ENCODE data around the gene CREBZF. TPM values are rescaled to one million over a fixed set of nuclear protein-coding genes. Genes with fewer than 3 reads are reported as not detected.

Gene CREBZF
- total and polyA plus RNA-seq, 2 donors (not counting 1 experiment from before 2014, with no cell fraction given): 64.9 to 109 TPM

DNA sequence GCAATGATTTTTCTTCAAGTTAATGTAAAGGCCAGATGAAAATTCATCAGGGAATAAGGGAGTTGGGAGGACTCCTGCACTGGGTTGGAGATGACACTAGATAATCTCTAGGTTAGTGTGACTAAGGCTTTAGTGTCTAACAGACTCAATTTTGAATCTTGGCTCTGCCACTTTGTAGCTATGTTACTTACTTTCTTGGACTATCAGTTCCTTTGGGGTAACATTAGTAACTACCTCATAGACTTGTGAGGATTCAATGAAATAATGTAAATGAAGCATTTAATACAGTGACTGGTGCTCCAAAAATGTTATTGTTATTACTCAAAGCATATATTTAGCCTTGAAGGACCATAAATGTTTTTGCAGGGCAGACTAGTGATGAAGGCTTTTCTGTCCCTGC, 30.6 kb upstream of the CREBZF start:
- DNase-seq (no peak), ATAC-seq (ENCODE audit: low read depth) (no peak)
- H3K4me2 ChIP-seq (replicated peaks; ENCODE audit: low read depth, low read length, poor library complexity, severe bottlenecking): no peak overlapping the region
- CTCF ChIA-PET: interaction anchor here (1.0 kb wide), 1 partner anchor 12 kb away, joined by 3 read pairs; no protein-coding TSS in a partner anchor
- no peak overlapping the region for H2AFZ ChIP-seq (ENCODE audit: insufficient read depth, low read depth, low read length, poor library complexity, severe bottlenecking)
- no peak overlapping the region for H3K9ac ChIP-seq (ENCODE audit: low read length)
- H3K4me3 Mint-ChIP-seq: no peak overlapping the region
- no peaks in the 10 kb centered on the region for H3K27me3 ChIP-seq (replicated peaks in 1 of 4; ENCODE audit: control extremely low read depth in 1 of 4, control insufficient read depth in 3 of 4, insufficient read depth in 4 of 4, low read length in 3 of 4)
- no peaks in the 10 kb centered on the region for H3K36me3 ChIP-seq (replicated peaks in 1 of 2; ENCODE audit: control extremely low read depth in 1 of 2, control insufficient read depth in 1 of 2, extremely low read depth in 1 of 2, insufficient read depth in 2 of 2, low read length in 1 of 2)
- POLR2A ChIA-PET: no interaction called here
- H3K27ac Mint-ChIP-seq: no peak overlapping the region
- H3K4me1 ChIP-seq (ENCODE audit: control insufficient read depth in 2 of 2, insufficient read depth in 2 of 2, low read length in 2 of 2): peaks cover 12% of the 10 kb centered on the region in 2 donors
- H3K4me3 ChIP-seq (ENCODE audit: control extremely low read depth in 1 of 5, extremely low read depth in 1 of 5, insufficient read depth in 1 of 5, low read depth in 2 of 5, low read length in 4 of 5): no peak overlapping the region
- no peaks in the 10 kb centered on the region for H3K9me3 ChIP-seq (ENCODE audit: control extremely low read depth in 1 of 3, control insufficient read depth in 2 of 3, insufficient read depth in 1 of 3, low read length in 2 of 3)
- no peak overlapping the region for H3K27ac ChIP-seq (ENCODE audit: low read length in 2 of 2)
- H4K20me1 ChIP-seq (ENCODE audit: control insufficient read depth, insufficient read depth, low read length, poor library complexity, severe bottlenecking): no peaks in the 10 kb centered on the region
- H3K79me2 ChIP-seq (ENCODE audit: control insufficient read depth, insufficient read depth, low read length): no peaks in the 10 kb centered on the region
- no peaks in the 10 kb centered on the region for H3K9me3 Mint-ChIP-seq (ENCODE audit: insufficient read depth)
- H3K27me3 Mint-ChIP-seq: no peaks in the 10 kb centered on the region
- H3K4me1 Mint-ChIP-seq: peaks cover 16% of the 10 kb centered on the region
- no peak for TF ChIP-seq EZH2 (IDR thresholded peaks at IDR 0.05; ENCODE audit: borderline replicate concordance, insufficient read depth, low read depth, low read length, poor library complexity, severe bottlenecking)
- no peak for TF ChIP-seq CTCF (IDR thresholded peaks at IDR 0.05)
- intact Hi-C loops (cut with micrococcal nuclease): no loop called here

DNA sequence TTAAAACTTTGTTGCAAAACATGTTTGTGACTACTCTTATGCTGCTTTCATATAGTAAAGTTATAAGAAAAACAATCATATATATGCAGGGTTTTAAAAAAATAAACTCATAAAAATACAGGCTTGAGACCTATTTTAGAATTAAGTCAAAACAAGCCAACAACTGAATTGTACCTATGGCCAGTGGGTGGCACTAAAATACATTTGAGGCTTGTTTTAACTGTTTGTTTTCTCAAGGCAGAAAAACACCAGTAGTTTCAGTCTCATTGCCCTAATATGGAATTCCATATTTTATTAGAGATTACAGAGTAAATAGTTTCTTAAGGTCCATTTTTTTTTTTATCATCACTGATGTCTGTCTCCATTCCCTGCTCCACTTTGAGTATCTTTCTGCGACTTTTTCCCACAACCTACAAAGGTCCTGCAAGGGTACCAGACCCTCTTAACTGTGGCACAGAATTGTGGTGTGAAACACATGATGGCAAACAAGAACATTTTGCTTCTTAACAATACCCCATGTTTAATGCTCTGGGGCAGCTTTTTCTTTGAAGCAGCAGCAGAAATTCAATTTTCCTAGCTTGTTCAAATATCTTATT, 29.6 kb upstream of the CREBZF start:
- Histone ChIP-seq H3K9ac (ENCODE audit: low read length) (no peak overlapping the region), H3K9me3 (ENCODE audit: control extremely low read depth in 1 of 3, control insufficient read depth in 2 of 3, insufficient read depth in 1 of 3, low read length in 2 of 3) (no peaks in the 10 kb centered on the region), H3K4me3 (ENCODE audit: control extremely low read depth in 1 of 5, extremely low read depth in 1 of 5, insufficient read depth in 1 of 5, low read depth in 2 of 5, low read length in 4 of 5) (no peak overlapping the region), H3K4me2 (replicated peaks; ENCODE audit: low read depth, low read length, poor library complexity, severe bottlenecking) (no peak overlapping the region), H3K36me3 (replicated peaks in 1 of 2; ENCODE audit: control extremely low read depth in 1 of 2, control insufficient read depth in 1 of 2, extremely low read depth in 1 of 2, insufficient read depth in 2 of 2, low read length in 1 of 2) (no peaks in the 10 kb centered on the region), H3K27ac (ENCODE audit: low read length in 2 of 2) (no peak overlapping the region), H4K20me1 (ENCODE audit: control insufficient read depth, insufficient read depth, low read length, poor library complexity, severe bottlenecking) (no peaks in the 10 kb centered on the region), H3K79me2 (ENCODE audit: control insufficient read depth, insufficient read depth, low read length) (no peaks in the 10 kb centered on the region), H3K4me1 (ENCODE audit: control insufficient read depth in 2 of 2, insufficient read depth in 2 of 2, low read length in 2 of 2) (peaks cover 1 to 2% of the 10 kb centered on the region in 2 donors), H2AFZ (ENCODE audit: insufficient read depth, low read depth, low read length, poor library complexity, severe bottlenecking) (no peak overlapping the region), H3K27me3 (replicated peaks in 1 of 4; ENCODE audit: control extremely low read depth in 1 of 4, control insufficient read depth in 3 of 4, insufficient read depth in 4 of 4, low read length in 3 of 4) (no peaks in the 10 kb centered on the region)
- DNase-seq: no peak
- peaks cover 6% of the 10 kb centered on the region for H3K4me1 Mint-ChIP-seq
- no peak overlapping the region for H3K4me3 Mint-ChIP-seq
- no peak overlapping the region for H3K27ac Mint-ChIP-seq
- no peak for ATAC-seq (ENCODE audit: low read depth)
- TF ChIP-seq EZH2 (IDR thresholded peaks at IDR 0.05; ENCODE audit: borderline replicate concordance, insufficient read depth, low read depth, low read length, poor library complexity, severe bottlenecking) (no peak), CTCF (IDR thresholded peaks at IDR 0.05) (peak; percentile 13)
- intact Hi-C loops (cut with micrococcal nuclease): no loop called here
- ChIA-PET CTCF (no interaction called here), POLR2A (interaction anchor here (0.7 kb wide), 1 partner anchor 359 kb away, joined by 4 read pairs; no protein-coding TSS in a partner anchor)
- H3K9me3 Mint-ChIP-seq (ENCODE audit: insufficient read depth): no peaks in the 10 kb centered on the region
- H3K27me3 Mint-ChIP-seq: no peaks in the 10 kb centered on the region
- 83% methylated on average over 1 of the region's 1 CpG for WGBS (ENCODE audit: insufficient coverage)

Measured in B cell (primary cell).